Stimulated activated CD4-positive, alpha-beta T cell treated with anti-CD3 and anti-CD28 coated beads, Interleukin-1b, Interleukin-23, amount 100 ng/mL, for 1 hour (primary cell): ENCODE measurements around the gene ANKH.
"Not testable (repeated sequence)": the region's sequence is repeated elsewhere in the genome, so short reads cannot be mapped to it uniquely, and the experiment has no call there.

Experiments used
- DNase-seq, 2 donors: peaks; one replicate each; pipeline ENCODE4 v3.0.0-alpha.2; 2020; ENCODE audit warnings: low read depth in 2 of 2

The ANKH gene

DNA sequence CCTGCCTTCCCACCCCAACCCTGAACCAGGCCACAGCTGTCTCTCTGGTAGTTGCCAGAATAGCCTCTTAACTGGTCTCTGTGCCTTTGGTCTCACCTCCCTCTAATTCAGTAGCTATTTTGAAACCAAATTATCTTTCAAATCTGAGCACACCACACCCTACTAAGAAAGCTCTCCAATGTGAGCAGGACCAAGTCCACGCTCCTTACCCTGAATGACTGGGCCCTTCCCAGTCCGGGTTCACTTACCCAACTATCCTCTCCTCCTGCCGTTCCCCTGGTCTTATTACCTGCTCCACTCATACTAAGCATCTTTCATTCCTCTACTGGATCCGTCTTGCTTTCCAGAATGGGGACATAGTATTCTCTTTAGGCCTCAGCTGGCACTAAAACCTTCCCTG lies 16.8 kb downstream of the ANKH start:
- DNase-seq, result no peak

DNA sequence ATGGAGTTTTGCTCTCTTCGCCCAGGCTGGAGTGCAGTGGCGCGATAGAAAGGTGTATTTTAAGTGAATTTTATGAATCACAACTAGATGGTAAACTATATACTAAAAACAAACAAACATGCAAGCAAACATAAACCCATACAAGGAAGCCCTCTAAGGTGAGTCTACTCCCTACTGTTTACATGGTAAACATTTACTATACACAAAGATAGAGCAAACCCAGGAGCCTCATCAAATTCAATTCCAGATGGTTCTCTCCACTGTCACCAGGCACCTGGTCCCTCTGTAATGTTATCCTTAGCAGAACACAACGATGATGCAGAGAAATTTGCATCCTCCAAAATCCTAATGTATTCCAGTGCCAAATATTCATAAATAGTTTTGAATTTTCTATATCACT lies 17.9 kb downstream of the ANKH start:
- no peak for DNase-seq

DNA sequence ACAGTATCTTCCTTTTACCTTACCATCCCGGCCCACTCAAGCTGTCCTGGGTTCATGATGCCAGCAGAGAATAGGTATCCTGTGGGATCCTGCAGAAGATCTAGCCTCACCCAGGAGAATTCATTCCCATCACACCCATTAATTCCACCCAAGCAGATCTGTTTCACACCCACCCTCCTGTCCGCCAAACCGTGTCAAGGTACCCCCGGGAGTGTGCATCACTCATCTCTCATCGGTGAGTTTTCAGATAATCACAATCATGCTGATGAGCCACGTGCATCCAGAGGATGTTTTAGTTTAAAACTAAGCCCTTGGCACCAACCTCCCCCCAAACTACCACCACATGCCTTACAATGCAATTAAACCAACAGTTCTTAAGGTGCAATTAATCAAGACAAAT lies 18.8 kb downstream of the ANKH start:
- DNase-seq, result no peak

DNA sequence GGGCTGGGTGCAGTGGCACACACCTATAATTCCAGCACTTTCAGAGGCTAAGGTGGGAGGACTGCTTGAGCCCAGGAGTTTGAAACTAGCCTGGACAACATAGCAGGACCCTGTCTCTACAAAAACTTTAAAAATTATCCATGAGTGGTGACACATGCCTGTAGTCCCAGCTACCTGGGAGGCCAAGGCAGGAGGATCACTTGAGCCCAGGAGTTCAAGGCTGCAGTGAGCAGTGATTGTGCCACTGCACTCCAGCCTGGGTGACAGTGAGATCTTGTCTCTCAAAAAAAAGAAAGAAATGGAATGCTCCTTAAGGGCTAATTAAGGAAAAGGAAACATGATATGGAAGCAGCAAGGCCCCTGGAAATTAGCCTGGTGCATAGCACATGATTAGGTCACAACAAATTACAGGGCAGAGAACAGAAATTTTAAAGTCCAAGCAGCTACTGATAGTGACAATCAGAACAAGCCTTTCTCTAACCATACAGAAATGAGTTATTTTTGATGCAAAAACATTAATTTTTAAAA lies 19.5 kb downstream of the ANKH start:
- no peak for DNase-seq

DNA sequence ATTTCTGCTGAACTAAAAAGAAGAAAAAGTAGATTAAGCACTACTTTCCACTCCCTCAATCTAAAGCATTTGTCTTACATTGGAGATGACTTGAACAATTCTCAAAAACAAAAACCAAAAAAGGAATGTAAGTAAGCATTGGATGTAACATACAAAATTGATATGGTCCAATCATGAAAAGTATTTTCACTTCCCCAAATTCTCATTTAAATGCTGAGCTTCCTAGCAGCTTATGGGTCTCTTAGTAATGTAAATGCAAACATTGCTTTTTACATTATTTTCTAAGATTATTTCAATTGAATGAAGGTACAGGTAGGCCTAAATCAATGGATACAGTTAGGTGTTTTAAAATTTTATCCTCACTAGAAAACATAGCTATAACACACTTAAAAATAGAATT lies 20.0 kb downstream of the ANKH start:
- DNase-seq, result no peak

DNA sequence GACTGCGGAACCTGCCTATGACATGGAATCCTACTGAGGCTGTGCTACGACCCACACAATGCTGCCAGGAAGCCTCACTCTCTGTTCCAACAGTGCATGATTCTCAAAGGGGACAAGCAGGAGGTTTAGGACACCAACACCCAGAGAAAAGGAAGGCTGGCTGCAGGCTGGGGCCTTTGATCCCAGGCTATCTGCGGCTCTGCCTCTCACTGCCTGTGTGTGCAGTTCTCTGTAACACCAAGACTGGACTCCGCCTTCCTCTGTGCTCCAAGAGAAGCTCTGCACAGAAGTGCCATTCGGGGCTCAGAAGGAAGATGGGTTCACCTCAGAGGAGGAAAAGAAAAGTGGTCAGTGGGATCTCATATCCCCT lies 20.5 kb downstream of the ANKH start:
- no peak for DNase-seq

DNA sequence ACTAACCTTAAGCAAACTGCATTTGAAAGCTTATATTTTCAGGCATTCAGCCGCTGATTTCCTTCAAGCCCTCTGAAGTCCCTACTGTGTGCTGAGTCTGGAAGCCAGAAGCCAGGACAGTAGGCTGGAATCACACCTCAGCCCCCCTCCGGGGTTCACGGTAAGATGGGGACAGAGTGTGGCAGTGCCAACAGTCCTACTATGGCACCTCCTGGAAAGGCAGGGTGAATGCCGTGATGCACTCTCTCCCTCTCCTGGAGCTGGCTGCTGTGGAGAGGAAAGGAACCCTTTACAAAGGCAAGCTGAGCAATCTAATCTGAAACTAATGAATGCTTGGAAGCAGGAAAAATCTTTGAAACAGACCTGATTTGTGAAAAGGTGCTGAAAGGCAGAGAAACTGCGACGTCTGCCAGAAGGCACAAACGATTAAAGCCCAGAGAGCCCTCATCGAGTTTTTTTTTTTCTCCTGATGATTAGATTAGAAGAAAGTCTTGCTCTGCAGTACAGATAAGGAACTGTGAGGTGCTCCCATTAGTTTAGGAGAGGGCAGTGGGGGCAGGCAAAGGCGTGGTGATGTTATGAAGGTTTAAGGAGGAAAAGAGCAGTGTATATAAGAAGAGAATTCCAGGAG lies 21.0 kb downstream of the ANKH start:
- DNase-seq, result no peak

DNA sequence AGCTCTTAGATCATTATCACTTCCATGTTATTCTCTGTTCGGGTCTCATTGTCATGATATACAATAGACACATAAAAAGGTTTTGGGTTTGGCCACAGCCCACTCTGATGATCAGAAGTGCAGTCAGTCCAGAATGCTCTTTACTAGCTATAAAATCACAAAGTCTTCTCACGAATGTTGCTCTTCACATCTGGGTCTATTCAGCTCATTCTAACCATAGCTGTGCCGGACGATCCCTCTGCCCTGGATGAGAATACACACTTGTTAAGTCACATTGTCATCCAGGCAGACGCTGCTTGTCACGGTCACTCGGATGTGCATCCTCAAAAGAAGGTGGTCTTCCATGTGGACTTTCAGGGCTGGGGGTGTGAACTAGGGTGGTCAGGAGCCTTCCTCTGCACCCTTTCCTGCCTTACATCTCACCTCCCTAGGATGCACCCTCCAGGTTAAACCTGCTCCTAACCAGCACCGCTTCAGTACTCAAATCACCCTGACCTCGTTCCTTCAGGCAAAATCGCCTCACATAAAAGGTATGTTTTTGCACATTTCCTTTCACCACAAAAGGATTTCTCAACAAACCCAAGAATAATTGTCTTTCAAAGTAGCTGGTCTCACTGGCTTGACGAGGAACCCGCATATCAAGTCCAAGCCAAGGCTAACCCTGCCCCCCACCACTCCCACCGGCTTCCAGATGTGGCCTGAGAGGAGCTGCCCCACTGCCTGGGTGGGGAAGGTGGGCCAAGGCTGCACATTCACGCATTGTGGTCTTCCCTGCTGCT lies 21.9 kb downstream of the ANKH start:
- DNase-seq, result no peak

DNA sequence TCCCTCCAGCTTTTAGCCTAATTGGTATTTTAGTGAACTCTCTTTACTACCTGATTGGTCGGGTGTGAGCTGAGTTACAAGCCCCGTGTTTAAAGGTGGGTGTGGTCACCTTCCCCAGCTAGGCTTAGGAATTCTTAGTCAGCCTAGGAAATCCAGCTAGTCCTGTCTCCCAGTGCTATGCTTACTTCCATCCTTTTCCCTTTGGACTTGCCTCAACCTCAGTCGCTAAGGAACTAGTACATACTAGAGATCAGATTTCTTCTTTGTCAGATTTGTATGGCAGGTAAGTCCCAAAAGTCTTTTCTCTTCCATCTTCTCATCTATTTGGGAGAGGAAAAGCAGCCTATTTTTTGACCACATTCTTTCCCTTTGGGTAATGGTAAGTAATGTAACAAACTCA lies 22.6 kb downstream of the ANKH start:
- not testable (repeated sequence) for DNase-seq

DNA sequence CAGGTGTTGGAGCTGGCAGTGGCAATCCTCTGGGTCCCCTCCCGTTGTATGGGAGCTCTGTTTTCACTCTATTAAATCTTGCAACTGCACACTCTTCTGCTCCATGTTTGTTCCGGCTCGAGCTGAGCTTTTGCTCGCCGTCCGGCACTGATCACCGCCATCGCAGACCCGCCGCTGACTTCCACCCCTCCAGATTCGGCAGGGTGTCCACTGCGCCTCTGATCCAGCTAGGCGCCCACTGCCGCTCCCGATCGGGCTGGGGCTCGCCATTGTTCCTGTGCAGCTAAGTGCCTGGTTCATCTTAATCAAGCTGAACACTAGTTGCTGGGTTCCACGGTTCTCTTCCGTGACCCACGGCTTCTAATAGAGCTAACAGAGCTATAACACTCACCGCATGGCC lies 23.2 kb downstream of the ANKH start:
- no peak for DNase-seq

DNA sequence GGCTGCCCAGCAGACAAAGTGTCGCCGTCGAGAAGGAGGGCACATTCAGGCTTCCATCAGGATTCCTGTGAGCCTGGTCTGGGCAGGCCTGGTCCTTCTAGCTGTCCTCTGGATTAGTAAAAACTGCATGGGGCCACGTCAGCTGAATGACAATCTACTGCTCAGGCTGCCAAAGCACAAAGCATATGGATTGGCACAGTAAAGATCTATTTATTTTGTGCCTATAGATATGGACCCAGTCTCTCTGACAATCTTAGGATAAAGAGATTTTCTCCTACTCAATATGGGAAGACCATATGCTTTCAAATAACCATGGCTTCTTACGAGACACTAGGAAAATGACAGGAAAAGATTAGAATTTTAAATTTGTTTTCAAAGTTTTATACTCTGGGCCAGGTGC lies 24.1 kb downstream of the ANKH start:
- no peak for DNase-seq

DNA sequence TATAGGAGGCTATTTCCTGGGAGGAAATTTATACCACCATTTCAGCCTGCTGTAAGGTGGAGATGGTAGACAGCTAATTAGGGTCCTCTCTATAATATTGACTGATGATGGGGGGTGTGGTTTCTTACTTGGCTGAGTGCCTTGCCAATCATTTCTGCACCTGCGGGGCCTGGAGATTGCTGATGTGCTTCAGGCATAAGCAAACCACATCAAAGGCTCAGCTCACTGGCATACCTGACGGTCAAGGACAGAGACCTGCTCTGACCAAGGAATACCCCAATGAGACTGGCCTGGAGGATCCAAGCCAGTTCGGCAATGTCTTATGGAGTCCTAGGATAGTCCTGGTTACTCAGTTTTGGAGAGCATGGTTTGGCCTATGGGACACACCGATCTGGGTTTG lies 29.5 kb downstream of the ANKH start:
- no peak for DNase-seq

DNA sequence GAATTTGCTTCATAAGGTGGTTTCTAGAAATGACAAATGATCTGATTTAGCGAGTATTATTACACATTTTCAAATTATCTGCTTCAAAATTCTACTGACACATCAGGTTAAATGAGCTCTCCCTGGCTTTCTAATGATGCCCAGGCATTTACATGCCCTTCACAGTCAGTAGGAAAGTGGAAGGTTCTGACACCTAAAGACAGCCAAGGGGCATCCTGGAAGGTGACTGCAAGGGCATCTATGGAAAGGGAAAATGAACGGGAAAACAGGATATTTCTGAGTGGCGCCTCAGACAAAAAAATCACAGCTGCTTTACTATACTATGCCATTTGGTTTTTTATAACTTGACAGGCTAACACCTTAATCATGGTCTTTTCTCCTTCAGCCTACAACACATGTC lies 31.0 kb downstream of the ANKH start:
- DNase-seq, result no peak

DNA sequence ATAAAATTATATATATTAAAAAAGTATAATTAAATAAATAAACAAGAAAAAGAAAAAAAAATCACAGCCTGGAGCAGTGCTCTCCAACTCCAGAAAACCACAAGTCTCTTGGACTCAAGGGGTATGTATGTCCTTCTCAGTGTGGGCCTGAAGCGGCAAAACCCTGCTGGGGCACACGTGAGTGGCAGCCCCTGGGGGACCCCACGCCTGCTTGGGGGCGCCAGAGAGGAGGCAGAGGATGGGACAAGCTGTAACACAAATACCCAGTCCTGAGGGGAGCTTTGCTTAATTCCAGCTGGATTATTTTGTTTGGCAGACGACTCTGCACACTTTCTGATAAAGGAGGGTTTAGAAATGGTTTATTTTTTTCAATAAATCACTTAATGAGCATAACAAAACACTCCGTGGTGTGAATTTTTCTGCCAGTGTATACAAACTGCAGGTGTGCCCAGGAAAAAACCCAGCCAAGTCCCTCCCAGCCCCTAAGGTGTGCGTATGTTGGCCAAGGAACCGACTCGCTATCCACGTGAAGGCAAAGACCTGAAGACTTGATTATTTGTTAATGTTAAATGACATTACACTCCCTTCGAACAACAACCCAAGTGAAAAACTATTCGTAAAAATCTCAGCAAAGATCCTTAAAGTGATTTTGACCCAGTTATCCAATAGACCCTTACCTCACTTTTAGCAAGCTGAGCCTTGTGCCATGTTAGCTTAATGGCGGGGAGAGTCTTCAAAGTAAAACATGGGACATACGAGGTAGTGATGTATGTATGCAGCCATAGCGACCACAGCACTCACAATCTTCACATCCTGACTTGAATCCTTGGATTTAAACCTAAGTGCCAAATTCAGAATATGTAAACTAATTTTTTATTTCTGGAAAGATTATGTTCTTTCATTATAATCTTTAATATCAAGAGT lies 32.9 kb downstream of the ANKH start:
- DNase-seq, result no peak

DNA sequence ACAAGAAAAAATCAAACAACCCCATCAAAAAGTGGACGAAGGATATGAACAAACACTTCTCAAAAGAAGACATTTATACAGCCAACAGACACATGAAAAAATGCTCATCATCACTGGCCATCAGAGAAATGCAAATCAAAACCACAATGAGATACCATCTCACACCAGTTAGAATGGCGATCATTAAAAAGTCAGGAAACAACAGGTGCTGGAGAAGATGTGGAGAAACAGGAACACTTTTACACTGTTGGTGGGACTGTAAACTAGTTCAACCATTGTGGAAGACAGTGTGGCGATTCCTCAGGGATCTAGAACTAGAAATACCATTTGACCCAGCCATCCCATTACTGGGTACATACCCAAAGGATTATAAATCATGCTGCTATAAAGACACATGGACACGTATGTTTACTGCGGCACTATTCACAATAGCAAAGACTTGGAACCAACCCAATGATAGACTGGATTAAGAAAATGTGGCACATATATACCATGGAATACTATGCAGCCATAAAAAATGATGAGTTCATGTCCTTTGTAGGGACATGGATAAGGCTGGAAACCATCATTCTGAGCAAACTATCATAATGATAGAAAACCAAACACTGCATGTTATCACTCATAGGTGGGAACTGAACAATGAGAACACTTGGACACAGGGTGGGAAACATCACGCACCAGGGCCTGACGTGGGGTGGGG lies 34.0 kb downstream of the ANKH start:
- DNase-seq, result not testable (repeated sequence)

DNA sequence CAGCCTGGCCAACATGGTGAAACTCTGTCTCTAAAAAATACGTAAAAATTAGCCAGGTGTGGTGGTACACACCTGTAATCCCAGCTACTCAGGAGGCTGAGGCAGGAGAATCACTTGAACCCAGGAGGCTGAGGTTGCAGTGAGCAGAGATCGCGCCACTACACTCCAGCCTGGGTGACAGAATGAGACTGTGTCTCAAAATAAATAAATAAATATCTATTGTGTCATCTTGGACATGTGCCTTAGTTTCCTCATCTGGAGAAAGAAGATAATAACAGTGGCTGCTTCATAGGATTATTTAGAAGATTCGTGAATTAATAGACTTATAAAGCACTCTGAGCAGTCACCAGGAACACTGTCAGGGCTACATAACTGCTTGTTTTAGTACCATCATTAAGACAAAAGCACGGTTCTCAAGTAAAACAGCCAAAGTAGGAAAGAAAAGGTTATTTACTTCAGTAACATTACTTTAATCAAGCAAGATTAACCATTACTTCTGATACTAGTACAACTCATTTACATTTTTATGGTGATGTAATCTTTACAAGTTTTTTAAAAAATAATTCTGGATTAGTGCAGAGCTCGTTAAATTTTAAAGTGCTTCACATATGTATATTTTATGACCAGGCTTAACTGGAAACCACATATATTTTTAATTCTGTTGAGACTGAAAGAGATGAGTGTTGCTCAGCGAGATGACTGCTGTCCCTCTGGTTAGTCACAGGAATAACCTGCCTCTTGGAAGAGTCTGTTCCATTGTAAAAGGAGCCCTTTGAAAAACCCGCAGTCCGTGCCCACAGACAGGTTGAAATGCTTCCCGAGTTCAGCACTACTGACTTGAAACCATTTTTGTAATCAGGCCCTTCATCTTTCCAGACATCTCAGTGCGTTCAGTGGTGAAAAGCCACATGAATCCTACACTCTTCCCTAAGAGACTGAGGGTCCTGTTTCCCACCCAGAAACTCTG lies 36.7 kb downstream of the ANKH start:
- no peak for DNase-seq

DNA sequence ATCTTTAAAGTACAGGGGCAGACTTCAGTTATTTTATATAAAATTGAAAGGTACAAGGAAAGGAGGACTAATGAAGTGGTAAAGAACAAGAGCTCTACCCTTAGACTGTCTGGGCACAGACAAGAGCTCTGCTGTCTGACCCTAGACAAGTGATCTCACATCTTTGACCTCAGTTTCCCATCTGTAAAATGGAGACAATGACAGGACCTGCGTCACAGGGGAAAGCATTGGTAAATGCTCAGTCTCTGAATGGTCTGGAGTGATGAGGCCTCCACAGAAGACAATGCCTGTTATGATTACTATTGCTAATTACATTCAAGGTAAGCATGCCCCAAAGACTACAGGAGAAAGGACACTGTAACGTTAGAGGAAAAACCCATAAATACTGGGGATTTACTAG lies 37.5 kb downstream of the ANKH start:
- no peak for DNase-seq

DNA sequence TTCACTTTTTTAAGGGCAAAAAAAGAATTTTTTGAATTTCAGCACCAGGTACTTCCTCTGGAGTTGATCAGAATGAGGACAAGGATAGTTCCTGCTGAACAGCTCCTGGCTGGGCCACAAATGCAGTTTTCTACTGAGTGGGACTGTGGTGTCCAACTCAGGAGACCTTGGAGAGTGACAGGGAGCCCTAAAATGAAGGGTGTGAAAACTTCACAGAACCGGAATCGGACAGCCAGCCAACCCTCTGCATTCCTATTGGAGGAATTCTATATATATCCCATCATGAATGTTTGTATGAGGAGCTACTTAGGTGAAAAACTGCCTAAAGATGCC lies 40.6 kb downstream of the ANKH start:
- no peak for DNase-seq

DNA sequence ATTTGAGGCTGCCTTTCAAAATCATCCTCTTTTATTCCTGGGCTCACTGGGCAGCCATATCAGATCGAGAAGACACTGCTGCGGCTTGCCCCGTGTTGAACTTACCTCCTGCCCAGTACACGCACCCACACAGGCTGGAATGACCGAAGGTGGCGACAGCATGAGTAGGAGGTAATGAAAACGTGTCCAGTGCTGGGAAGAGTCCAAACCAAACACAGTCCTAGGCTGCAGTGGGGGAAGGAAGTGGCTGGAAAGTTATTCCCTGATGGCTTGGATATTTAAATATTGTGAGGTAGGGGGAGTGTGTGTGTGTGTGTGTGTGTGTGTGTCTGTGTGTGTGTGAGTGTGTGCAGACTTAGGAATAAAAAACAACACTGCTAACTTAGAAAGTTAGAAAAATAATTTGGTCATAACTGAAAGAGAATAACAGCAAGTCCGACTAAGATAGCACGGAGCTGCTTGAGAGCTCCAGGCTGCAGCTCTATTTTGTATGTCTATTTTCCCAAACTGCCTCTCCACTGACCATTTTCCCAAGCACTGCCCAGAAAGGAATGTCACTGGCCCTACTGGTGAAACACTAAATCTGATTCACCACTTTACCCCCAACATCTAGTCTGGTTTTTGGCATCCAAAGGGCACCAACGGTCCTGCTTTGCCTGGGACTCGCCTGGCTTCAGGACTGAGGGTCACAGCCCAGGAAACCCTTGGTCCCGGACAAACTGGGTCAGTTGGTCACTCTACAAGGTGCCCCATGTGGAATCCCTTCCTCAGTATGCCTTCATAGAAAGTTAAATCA lies 41.2 kb downstream of the ANKH start:
- no peak for DNase-seq

DNA sequence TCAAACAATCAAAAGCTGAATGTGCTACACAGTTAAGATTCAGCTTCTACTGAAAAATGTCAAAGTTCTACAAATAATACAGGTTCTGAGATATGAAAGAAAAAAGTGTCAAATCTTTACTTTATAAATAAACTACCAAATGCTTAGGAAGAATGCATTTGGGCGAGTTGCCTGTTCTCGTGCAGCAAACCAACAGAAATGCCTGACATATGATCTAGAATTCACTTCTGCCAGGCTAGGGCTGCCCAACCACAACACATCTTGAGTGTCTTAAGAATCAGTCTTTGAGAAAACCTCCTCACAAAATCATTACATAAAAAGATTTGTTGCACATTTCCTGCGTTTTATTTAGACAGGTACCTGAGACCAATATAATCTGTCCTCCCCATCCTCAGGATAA lies 42.2 kb downstream of the ANKH start:
- DNase-seq, result no peak
